Measurements from ENCODE around the gene TANC1.

DNA sequence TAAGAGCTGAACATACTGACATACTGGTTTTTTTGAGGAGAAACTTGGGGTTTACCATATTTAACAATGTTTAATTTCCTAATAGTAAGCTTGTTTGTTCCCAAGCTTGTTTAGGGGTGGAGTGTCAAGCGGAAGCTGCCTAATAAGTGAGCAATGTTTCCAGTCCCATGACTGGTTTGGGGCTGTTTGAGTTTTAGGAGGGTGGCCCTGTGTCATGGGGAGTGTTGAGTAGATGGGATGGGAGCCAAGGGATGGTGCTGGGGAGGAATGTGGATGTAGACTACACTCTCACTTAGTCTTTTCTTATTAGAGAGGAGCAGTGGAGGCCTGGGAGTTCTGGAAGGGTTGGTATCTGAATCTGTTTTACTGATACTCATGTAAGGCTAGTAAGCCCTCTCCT lies 128.5 kb downstream of the TANC1 start:
- TF ChIP-seq, protein P1, sequence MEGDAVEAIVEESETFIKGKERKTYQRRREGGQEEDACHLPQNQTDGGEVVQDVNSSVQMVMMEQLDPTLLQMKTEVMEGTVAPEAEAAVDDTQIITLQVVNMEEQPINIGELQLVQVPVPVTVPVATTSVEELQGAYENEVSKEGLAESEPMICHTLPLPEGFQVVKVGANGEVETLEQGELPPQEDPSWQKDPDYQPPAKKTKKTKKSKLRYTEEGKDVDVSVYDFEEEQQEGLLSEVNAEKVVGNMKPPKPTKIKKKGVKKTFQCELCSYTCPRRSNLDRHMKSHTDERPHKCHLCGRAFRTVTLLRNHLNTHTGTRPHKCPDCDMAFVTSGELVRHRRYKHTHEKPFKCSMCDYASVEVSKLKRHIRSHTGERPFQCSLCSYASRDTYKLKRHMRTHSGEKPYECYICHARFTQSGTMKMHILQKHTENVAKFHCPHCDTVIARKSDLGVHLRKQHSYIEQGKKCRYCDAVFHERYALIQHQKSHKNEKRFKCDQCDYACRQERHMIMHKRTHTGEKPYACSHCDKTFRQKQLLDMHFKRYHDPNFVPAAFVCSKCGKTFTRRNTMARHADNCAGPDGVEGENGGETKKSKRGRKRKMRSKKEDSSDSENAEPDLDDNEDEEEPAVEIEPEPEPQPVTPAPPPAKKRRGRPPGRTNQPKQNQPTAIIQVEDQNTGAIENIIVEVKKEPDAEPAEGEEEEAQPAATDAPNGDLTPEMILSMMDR (optimal IDR thresholded peaks at IDR 0.05 in 1 of 3, IDR thresholded peaks at IDR 0.05 in 1 of 3, conservative IDR thresholded peaks at IDR 0.05 in 1 of 3; ENCODE audit: extremely low read depth in 1 of 3, insufficient read depth in 2 of 3, low read length in 3 of 3) = no peak
- no peak for TF ChIP-seq EZH2 (IDR thresholded peaks at IDR 0.05; ENCODE audit: low read length)
